A549 (cell line): Measurements from ENCODE around the gene ACAN.

Source experiments
- NPAS2 ChIP-seq: fragments of 250-450 bp; sonication (Bioruptor Pico); IDR thresholded peaks from 2 replicates; pipeline ENCODE4 v1.8.0; 2022; ENCODE audit warnings: mild to moderate bottlenecking, moderate library complexity, borderline replicate concordance
- TF ChIP-seq, protein P1 (sequence below): fragments of >200 bp; sonication (Bioruptor Twin); formaldehyde crosslinking; IDR thresholded peaks from 3 replicates; pipeline ENCODE4 v1.5.1; 2016

DNA sequence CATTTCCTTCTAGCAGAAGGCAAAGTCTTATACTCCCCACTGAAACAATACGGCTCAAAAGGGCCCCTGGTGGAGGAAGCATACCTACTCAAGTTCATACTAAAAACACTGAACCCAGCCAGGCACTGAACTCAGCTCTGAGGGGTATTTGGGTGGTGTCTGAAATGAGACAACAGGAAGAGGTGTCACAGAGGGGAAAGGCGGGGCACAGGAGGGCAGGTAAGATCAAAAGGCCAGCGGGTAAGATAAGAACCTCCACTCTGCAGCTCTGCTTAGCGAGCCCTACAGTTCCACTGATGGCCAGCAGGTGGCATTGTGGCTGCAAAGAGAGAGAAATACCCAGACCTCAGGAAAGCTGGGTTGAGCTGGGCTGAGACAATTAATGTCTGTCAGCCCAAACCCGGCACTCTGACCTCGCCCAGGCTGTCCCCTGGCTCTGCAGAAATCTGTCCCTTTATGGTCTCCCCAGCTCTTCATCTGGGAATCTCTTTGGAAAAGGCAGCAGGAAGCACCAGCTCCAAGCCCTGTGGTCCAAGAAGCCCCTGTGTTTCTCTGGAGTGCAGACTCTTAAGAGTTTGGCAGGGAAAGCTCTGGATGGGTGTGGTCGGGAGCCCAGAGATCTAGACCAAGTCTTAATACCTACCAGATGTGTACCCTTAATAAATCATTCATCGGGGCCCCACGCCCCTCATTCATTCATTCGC, 101.5 kb downstream of the ACAN start:
- TF ChIP-seq NPAS2 (CRISPR knock-in tag), result no peak
- TF ChIP-seq, protein P1, sequence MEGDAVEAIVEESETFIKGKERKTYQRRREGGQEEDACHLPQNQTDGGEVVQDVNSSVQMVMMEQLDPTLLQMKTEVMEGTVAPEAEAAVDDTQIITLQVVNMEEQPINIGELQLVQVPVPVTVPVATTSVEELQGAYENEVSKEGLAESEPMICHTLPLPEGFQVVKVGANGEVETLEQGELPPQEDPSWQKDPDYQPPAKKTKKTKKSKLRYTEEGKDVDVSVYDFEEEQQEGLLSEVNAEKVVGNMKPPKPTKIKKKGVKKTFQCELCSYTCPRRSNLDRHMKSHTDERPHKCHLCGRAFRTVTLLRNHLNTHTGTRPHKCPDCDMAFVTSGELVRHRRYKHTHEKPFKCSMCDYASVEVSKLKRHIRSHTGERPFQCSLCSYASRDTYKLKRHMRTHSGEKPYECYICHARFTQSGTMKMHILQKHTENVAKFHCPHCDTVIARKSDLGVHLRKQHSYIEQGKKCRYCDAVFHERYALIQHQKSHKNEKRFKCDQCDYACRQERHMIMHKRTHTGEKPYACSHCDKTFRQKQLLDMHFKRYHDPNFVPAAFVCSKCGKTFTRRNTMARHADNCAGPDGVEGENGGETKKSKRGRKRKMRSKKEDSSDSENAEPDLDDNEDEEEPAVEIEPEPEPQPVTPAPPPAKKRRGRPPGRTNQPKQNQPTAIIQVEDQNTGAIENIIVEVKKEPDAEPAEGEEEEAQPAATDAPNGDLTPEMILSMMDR, result peak; percentile 99
